ENCODE data around the gene HTT. TPM values are rescaled to one million over a fixed set of nuclear protein-coding genes. Genes with fewer than 3 reads are reported as not detected.

The HTT gene
- total RNA-seq, 1 experiment from 2014 or later = 37.4 TPM

- Histone ChIP-seq H3K27ac (ENCODE audit: low read depth, low read length) (no peak overlapping the region), H3K4me2 (ENCODE audit: low read length) (no peak overlapping the region), H3K36me3 (ENCODE audit: control insufficient read depth in 1 of 2, insufficient read depth in 2 of 2, low read length in 2 of 2) (peaks cover 13 to 21% of the 10 kb centered on the region in 2 experiments; a peak in 2 of 4 replicates), H3K27me3 (ENCODE audit: insufficient read depth, low read length) (no peaks in the 10 kb centered on the region), H3K9me2 (ENCODE audit: insufficient read depth) (no peaks in the 10 kb centered on the region), H4K20me1 (ENCODE audit: insufficient read depth) (no peaks in the 10 kb centered on the region), H3K9ac (ENCODE audit: low read length) (no peak overlapping the region), H3K4me3 (replicated peaks in 1 of 2; ENCODE audit: low read depth in 1 of 2, low read length in 2 of 2) (no peak overlapping the region), H3K9me3 (ENCODE audit: control insufficient read depth in 1 of 2, insufficient read depth in 1 of 2, low read depth in 1 of 2, low read length in 2 of 2) (no peaks in the 10 kb centered on the region), H2AFZ (ENCODE audit: low read depth, low read length, poor library complexity, severe bottlenecking) (no peak overlapping the region), H3K79me2 (ENCODE audit: insufficient read depth, low read length) (no peaks in the 10 kb centered on the region), H3K4me1 (ENCODE audit: control insufficient read depth in 1 of 2, insufficient read depth in 2 of 2, low read length in 2 of 2) (no peaks in the 10 kb centered on the region)
- intact Hi-C loops (cut with micrococcal nuclease) = no loop called here
- TF ChIP-seq ZFX (IDR thresholded peaks at IDR 0.05) (no peak), ZNF274 (IDR thresholded peaks at IDR 0.05; ENCODE audit: low read depth, low read length) (no peak)
- POLR2A ChIA-PET = no interaction called here
- ATAC-seq (no peak), DNase-seq (ENCODE audit: low read depth, low spot score) (no peak)
- CTCF ChIA-PET = interaction anchor here (0.7 kb wide), 1 partner anchor 12 kb away, joined by 3 read pairs; no protein-coding TSS in a partner anchor
- no TSS peak for BruUV-seq (replicated peaks)
- RAD21 ChIA-PET (ENCODE audit: low non-redundant PET in 1 of 2, low total read pairs in 2 of 2, uncharacterized antibody in 2 of 2, unreplicated experiment in 2 of 2) = no interaction called here
Observed at GRCh38 chr4:3123181-3123671, 48.7 kb downstream of the HTT start.

- Histone ChIP-seq H3K4me2 (ENCODE audit: low read length) (no peak overlapping the region), H3K9ac (ENCODE audit: low read length) (no peak overlapping the region), H4K20me1 (ENCODE audit: insufficient read depth) (no peaks in the 10 kb centered on the region), H3K27me3 (ENCODE audit: insufficient read depth, low read length) (no peaks in the 10 kb centered on the region), H3K4me3 (replicated peaks in 1 of 2; ENCODE audit: low read depth in 1 of 2, low read length in 2 of 2) (no peak overlapping the region), H3K79me2 (ENCODE audit: insufficient read depth, low read length) (no peaks in the 10 kb centered on the region), H3K4me1 (ENCODE audit: control insufficient read depth in 1 of 2, insufficient read depth in 2 of 2, low read length in 2 of 2) (no peaks in the 10 kb centered on the region), H3K9me3 (ENCODE audit: control insufficient read depth in 1 of 2, insufficient read depth in 1 of 2, low read depth in 1 of 2, low read length in 2 of 2) (no peaks in the 10 kb centered on the region), H3K27ac (ENCODE audit: low read depth, low read length) (no peak overlapping the region), H3K36me3 (ENCODE audit: control insufficient read depth in 1 of 2, insufficient read depth in 2 of 2, low read length in 2 of 2) (peaks cover 13 to 22% of the 10 kb centered on the region in 2 experiments; a peak in 2 of 4 replicates), H2AFZ (ENCODE audit: low read depth, low read length, poor library complexity, severe bottlenecking) (no peak overlapping the region), H3K9me2 (ENCODE audit: insufficient read depth) (no peaks in the 10 kb centered on the region)
- intact Hi-C loops (cut with micrococcal nuclease) = no loop called here
- ChIA-PET RAD21 (ENCODE audit: low non-redundant PET in 1 of 2, low total read pairs in 2 of 2, uncharacterized antibody in 2 of 2, unreplicated experiment in 2 of 2) (no interaction called here), CTCF (interaction anchor here (2.0 kb wide), 1 partner anchor 11 kb away, joined by 7 read pairs; no protein-coding TSS in a partner anchor), POLR2A (no interaction called here)
- DNase-seq (ENCODE audit: low read depth, low spot score) = no peak
- BruUV-seq (replicated peaks) = no TSS peak
- no peak for ATAC-seq
- no peak for TF ChIP-seq POLR2AphosphoS5 (IDR thresholded peaks at IDR 0.05; ENCODE audit: low read depth, low read length)
- TF ChIP-seq ZBTB33 (IDR thresholded peaks at IDR 0.05; ENCODE audit: extremely low read depth, insufficient replicate concordance, low read length) = no peak
- no peak for TF ChIP-seq ZNF274 (IDR thresholded peaks at IDR 0.05; ENCODE audit: low read depth, low read length)
- no peak for TF ChIP-seq POLR2A (IDR thresholded peaks at IDR 0.05; ENCODE audit: borderline replicate concordance, extremely low read depth, insufficient read depth, insufficient read length)
- TF ChIP-seq EZH2 (IDR thresholded peaks at IDR 0.05) = no peak
- no peak for TF ChIP-seq SRF (IDR thresholded peaks at IDR 0.05; ENCODE audit: low read depth)
- TF ChIP-seq JUND (IDR thresholded peaks at IDR 0.05) = no peak
- TF ChIP-seq ATF3 (IDR thresholded peaks at IDR 0.05) = no peak
- TF ChIP-seq EZH2phosphoT487 (IDR thresholded peaks at IDR 0.05; ENCODE audit: borderline replicate concordance) = no peak
Observed at GRCh38 chr4:3124070-3124767, 49.7 kb downstream of the HTT start.
